NCI-H1436 (cell line): Measurements from ENCODE around the gene TRPV4.
A peak's percentile ranks its signal among the peaks of the same experiment; 100 is the strongest.

Experiments used
- DNase-seq: peaks from one replicate; lab custom pipeline; 2025; lab: John Stamatoyannopoulos, UW

Gene TRPV4

DNA sequence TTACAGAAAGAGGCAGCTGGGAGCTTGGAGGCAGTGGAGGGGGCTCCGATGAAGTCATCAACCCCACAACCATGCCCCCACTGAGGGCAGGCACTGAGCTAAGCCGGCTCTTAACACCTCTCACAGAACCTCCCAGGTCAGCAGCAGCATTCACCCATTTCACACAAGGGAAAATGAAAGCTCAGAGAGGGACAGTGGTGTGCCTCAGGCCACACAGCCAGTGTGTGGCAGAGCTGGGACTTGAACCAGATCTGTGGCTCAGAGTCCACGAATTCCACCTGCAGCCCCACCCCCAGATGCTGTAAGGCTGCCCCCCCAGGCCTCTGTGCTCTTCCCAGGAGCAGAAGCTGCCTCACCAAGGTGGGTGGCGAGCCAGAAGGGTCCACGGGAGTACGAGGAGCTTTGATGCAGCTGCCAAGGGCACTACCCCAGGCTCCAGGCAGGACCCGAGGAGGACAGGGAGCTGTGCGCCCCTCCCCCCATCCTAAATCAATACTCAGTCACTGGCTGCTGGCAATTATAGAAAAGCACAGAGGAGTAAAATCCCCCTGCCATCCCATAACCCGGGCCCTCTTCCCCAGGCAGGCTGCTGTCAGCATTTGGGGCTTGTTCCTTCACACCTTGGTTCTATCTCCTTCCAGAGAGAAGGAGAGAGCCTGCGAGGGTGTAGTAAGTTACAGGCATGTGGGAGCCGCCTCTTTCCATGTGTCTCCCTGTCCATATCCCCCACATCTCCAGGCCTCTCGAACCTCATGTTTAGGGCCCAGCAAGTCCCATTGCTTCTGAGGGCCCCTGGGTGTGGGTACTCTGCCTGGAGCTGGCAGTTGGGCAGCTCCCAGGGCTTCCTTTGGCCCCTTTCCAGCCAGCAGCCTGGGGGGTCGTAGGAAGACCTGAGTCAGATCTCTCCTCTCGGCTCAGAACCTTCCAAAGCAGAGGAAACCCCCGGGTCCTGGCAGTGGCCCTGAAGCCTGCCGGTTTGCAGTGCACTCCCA is 72.0 kb downstream of the TRPV4 start:
- DNase-seq: no peak

DNA sequence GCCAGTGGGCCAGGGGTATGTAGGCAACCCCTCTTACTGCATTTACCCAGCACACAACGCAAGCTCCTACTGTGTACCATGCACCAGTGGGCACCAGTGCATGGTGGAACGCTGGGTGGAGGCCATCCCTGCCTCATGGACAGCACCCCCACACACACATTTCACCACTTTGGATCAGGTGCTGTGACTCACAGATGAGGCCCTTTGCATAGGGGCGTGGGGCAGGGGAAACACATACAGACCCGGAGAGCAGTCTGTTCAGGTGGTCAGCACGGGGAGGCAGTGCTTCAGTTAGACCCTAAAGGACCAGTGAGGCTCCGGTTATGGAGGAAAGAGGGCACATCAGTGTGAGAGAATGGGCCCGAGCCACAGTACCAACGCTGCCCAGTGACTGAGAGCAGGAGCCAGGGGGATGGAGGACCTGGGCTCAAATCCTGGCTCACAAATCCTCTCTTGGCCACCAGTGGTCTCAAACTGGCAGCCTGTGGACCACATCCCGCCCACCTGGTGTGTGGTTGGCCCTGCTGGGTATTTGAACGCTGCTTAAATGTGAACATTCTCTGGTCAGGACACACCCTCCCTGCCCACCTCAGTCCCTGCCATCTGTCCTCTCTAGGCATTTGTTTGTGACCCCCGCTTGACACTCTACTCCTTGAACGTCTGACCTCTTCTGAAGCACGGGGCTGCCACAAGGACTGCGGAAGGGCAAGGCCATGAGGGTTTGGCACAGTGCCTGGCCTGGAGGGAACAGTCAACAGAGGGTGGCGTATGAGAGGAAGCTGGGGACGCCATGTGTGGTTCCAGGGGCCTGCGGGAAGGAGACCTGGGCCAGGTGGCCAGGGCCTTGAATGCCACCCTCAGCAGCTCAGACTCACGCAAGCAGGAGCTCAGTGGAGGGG is 72.9 kb downstream of the TRPV4 start:
- DNase-seq: no peak

DNA sequence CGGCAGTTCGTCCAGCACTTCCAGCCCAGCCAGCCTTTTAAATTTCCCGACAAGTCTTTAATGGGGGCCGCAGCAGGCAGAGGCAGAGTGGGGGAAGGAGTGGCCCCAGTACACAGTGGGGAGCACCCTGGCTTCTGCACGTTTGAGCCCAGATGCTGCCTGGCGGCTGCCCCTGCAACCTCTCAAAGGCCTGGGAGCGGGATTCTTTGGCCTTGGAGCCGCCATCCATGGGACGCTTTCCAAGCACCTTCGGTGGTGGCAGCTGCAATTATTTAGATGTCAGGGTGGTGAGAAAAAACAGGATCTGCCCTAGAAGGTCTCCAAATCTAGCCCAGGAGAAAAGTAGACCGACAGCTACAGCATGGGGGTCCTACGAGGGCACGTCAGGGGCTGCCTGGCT is 73.6 kb downstream of the TRPV4 start:
- DNase-seq: no peak

DNA sequence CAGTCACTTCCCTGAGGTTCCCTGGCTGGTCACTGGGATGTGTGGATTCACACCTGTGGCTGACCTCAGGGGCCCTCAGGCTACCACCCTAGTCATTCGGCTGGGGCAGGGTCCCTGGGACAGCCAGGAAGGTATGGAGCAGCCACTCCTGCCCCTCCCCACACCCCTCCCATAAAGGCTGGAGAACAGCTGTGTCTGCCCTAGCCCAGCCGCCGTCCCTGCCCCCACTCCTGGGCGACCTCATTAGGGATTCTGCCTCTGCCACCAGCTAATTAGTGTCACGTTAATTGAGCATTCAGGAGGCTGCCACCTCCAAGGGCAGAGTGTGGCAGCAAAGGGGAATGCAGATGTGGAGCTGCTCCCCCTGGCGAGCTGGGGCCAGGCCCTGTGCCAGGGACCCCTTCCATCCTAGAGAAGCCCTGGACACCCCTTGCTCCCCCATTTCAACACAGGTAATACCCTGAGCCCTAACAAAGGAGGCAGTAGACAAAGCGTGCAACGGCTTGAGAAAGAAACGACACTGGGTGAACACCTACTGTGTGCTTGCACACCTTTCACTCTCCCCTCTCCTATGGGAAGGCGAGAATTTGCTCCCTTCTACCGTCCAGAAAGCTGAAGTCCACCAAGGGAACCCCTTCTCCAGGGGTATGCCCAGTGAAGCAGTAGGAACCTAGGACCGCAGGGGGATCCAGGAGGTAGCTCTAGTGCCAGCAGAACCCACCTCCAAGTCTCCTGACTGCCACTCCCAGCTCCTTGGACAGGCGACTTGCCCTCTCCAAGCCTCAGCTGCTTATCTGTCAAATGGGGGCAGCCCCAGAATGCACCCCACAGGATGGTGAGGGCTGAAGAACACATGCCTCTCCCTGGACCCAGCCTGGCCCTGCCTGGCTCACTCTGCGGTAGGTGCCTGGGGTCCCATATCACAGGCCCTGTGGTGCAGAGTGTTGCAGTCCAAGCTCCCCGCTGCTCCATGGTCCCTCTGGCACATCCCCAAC is 74.5 kb downstream of the TRPV4 start:
- no peak for DNase-seq

DNA sequence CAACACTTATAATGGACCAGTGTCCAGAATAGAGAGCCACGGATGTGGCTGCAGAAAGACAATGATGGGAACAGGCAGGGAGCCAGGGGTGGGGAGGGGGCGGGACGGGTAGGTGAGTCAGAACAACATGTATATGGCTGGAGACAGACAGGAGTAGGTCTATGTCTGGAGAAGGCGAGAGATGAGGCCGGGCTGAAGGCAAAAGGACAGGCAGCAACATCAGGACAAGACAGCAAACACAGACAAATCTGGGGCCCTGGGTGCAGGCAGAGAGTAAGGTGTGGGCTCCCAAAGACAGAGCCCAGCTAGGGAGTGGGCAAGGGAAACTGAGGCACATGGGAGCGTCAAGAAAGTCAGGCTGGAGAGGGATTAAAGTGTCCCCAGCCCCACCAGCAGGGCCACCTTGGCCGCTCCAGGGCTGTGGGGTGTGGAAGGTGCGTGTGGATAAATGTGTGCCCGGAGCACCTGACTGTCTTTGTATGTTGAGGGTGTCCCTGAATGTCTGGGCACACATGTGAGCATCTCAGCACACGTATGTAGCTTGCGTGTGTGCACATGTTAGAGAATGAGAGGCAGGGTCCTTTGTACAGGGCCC is 75.4 kb downstream of the TRPV4 start:
- no peak for DNase-seq

DNA sequence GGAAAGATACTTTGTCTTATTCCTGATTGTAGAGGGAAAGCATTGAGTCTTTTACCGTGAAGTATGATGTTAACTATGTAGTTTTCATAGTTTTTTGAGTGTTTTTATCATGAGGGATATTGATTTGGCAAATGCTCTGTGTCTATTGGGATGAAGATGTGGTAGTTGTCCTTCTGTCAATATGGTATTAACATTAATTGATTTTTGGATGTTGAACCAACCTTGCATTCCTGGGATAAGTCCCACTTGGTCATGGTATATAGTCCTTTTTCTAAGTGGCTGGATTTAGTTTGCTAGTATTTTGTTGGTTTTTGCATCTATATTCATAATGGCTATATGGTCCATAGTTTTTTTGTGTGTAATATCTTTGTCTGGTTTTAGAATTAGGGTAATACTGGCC is 76.7 kb downstream of the TRPV4 start:
- DNase-seq: no peak

DNA sequence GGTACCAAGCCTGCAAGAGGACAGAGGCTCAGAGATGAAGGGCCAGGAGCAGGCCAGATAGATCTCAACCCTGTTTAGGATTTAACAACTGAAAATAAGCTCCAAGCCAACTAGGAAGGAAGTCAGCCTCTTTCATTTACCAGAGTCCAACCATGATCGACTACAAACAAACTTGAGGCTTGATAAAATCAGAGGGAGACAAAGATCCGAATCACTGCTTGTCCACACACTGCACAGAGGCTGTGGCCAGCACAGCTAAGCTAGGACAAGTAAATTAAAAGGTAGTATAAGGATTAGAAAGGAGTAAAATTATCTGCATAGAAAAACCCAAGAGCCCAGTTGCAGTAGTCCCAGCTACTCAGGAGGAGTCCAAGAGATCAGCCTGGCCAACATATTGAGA is 79.2 kb downstream of the TRPV4 start:
- no peak for DNase-seq

DNA sequence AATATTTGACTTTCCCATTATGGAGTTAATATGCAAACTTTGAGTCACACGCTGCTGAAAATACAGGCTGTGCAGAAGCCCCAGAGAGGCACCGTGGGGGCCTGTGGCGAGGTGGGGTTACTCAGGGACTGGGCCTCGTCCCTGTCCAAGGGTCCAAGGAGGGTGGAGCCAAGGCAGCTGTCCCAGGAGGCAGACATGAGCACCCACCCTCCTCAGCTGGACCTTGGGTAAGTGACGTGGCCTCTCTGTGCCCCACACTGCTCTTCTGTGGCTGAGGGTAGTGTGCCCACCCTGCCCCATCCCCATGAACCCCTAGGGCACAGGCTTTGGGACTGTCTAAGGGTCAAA is 80.2 kb downstream of the TRPV4 start:
- DNase-seq: no peak

DNA sequence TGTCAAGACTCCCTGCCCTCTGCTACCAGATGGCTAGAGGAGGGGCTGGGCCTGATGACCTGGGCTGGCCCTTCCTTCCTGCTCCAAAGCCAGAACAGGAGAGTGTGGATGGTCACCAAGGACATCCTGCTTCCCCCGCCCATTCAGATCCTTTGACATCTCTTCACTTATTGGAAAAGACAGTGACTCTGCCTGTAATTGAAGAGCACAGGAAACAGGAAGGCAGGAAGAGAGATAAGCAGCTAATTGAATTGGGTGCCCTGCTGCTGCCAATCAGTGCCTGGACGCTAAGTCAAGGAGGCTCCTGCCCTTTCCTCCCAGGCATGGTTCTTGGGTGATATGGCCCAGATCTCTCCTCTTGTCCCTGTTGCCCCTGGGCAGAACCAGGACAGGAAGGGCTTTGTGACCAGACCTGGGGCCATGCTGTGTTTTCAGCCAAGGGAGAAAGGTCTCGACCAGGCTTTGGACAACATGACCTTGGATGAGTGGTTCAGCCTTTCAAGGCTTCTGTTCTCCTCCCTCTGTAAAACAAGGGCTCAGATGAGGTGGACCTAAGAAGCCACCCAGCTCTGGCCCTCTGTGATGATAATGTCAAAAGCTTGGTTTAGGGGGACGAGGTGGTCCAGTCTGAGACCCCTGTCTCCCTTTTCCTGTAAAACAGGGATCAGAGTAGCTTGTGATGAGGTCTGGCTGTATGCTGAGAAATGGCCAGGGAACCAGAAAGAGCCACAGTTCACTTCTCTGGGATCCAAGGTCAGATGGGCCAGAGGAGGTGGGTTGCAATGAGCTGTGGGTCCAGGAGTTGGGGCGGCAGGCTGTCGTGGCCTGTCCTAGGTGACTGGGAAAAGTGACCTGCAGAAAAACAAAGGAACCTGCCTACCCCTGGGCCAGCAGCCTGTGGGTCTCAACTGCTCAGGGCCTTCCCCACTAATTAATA is 80.8 kb downstream of the TRPV4 start:
- DNase-seq: no peak

DNA sequence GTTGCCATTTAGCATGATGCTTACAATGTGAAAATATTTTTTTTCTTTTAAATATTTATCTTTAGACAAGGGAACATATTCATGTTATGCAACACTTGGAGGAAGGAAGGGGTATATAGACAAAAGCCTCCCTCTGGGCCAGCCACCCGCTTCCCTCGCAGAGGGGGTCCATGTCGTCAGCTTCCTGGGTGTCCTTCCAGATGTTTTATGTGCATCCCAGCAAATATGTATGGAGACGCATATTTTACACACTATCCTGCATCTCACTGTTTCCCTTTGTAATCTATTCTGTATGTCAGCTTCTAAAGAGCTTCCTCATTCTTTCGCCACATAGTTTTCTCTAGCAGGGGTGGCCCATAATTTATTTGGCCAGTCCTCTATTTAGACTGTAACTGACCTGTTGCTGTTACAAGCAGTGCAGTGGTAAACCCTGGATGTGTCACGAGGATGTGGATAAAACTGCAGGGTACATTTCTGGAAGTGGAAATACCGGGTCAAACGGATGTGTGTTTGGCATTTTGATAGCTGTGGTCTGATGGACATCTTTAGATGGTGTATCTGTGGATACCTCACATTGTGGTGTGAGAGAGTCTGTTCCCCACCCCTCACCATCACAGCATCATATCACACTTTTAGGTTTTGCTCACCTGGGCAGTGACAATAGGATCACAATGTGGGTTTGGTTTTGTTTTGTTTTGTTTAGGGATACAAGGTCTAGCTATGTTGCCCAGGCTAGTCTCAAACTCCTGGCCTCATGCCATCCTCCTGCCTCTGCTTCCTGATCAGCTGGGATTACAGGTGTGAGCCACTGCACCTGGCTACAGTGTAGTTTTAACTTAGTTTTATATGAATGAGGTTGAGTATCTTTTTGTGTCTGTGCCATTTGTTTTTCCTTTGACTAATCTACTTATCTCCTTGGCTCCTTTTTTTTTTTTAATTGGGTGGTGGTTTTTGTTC is 87.9 kb downstream of the TRPV4 start:
- no peak for DNase-seq

DNA sequence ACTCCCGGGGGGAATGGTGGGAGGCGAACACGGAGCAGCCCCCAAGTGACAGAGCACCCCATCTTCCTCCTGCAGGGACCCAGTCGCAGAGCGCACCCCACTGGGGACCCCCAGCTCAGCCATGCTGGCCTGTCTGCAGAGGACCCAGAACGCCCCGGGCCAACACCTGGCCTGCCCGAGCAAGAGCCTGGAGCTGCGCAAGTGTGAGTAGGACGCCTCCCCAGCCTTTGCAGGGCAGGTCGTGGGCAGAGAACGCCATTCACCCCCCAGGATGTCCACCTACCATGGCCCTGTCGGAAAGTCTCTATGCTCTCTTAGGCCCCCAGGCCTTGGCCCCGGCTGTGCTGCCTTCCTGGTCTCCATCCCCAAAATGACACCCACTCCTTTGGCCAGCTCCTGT is 89.2 kb downstream of the TRPV4 start:
- DNase-seq: no peak

DNA sequence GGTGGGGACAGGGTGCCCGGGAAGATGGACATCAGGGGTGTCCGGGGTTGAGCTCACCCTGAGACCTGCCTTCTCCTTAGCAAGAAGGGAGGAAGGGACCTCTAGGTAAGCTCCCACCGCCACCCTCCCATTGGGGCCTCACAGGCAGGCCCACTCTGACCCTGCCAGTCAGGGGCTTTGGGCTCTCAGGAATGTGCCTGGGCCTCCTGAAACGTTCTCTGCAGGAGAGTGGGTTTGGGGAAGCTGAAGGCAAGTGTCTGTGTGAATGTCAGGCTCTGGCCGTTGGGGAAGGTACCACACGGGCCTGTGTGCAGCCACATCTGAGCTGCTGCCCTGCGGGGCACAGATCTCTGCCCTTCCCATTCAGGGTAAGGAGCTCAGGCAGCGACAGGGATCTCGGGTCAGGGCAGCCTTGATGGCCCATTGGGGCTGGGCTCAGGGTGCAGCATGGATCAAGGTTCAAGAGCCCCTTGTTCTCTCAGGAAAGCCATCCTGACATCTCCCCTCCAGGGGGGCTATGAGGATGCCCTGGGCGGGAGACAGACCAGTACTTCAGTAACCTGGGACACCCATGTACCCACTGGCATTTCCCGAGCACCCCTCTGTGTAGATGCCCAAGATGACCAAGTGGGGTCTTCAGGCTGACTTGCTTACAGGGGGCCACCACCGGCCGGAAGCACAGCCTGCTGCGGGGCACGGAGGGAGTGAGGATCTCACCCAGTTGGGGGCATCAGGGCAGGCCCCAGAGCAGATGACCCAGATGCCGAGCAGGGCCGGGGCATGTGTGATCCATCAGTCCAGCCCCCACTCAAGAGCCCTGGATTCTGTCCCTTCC is 89.9 kb downstream of the TRPV4 start:
- no peak for DNase-seq

DNA sequence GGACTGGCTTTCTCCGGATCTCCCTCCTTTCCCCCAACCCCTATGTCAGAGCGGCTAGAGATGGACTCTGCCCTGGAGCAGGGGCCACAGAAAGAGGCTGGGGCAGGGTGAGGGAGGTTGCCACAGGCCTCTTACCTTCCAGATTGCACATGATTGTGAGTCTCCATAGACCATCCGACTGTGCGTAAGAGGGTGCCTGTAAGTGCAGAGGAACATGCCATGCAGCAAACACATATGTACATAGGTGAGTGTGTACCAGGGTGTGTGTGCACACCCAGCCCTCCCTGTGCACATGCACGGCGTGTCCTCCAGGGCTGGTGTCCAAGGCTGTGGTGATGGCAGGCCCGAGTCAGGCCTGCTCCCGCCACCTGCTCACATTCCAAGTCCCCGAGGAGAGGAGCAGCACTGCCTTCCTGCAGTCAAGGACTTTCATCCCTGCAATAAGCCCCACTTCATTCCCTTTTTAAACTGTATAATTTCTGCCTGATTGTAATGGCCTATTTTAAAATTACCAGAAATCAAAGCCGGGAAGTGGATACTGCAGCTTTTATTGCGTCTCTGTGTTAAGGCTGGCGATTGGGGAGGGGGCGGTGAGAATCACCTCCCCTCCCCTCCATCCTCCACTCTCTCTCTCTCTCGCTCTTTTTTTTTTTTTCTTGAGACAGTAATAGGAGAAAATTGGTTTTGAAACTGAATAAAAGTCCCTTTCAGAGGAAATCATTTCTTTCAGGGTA is 91.1 kb downstream of the TRPV4 start:
- peak; percentile 65 for DNase-seq

DNA sequence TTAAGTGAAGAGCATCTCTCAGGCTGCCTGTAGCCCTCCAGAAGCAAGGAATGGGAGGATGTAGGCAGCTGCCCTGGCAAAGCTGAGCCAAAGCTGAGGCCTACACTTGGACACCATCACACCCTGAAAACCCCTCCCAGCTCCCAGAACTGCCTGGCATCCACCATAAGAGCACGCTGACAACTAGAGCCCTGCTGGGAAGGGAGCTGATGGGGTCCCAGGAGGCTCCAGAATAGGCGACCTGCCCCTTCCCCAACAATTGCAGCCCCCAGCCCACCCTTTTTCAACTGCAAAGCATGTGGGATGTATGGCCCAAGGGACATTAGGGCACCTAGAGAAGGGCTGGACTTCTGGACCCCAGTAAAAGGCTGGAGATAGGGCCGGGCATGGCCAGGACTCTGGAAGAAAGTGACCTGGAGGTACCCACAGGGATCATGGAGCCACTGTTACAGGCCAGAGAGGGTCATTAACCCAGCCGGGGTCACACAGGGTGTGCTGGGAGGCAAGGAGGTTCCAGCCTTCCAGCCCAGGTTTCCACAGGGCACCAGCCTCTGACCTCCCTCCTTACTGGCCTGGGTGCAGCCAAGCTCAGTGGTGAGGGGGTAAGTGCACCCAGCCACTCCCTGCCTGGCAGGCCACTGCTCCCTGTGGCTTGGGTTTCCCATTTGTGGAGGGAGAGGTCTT is 91.8 kb downstream of the TRPV4 start:
- DNase-seq: no peak

DNA sequence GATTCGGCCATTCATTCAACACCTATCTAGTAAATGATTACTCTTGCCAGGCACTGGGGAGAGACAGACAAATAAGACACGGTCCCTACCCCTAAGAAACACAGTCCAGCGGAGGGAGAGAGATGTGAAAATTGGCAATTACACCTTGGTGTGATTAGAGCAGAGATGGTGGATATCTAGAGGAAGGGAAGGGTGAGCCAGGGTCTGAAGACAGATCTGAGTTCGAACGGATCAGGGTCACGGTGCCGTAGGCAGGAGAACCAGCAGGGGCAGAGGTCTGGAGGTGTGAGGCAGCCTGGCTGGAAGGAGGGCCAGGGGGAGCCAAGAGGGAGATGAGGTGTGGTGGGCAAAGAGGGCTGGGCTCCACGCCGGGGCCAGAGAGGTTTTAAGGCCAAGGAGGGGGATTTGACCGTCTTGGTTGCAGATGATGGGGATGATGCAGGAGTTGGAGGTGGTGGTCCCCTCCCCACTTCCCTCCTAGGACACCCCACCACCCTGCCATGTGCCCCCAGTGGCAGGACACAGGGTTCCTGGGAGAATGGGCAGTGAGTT is 92.4 kb downstream of the TRPV4 start:
- DNase-seq: no peak
